Measurements from ENCODE around the gene ATAD1. TPM values are rescaled to one million over a fixed set of nuclear protein-coding genes. Genes with fewer than 3 reads are reported as not detected.
"Not testable (repeated sequence)": the region's sequence is repeated elsewhere in the genome, so short reads cannot be mapped to it uniquely, and the experiment has no call there.

ATAD1 gene
- polyA plus RNA-seq, 3 donors, result 65.8 to 68.8 (median 66.1) TPM

DNA sequence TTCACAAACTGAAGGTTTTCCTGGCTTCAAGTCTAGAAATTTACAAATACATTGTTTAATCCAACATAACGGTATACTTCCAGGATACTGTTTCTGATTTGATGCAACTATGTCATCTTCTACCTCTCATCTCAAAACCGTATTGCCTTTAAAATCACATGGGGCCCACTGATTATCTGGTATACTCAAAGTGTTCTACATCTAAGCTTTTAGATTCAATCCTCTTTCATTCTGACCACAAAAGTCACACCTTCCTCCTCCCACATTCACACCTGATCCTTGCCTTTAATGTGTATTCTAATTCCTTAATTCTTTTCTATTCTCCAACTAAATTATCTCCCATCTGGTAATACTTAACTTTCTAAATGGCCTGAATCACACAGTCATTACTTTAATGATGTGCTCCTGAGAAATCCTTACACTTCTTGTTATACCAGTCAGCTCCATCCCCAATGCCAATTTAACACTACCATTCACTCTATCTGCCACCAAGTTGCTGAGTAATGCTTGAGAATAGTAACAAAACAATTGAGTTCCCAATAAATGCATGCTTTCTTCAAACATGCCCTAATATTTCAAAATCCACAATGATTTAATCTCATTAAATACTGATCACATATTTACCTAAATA lies 13.0 kb downstream of the ATAD1 start:
- no peak for DNase-seq (ENCODE audit: low read depth in 3 of 3, low spot score in 2 of 3)

DNA sequence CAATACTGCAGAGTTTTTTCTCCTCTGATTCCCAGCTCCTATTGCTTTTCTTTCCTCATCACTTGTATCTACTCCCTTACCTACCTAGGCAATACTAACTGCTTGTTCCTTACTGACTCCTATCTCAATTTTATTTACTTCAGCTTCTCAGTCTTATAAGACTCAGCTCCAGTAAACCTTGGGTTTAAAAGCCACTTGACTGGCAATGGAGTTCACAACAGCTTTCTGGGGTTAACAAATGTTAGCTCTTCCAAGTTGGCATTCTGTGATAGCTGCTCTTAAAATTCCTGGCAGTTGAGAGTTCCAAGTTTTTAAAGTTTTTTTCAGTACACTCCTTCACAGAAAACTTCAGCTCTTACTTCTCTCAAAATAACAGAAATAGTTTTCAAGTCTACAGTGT lies 14.2 kb downstream of the ATAD1 start:
- DNase-seq (ENCODE audit: low read depth in 3 of 3, low spot score in 2 of 3), result no peak

- DNase-seq (ENCODE audit: low read depth in 3 of 3, low spot score in 2 of 3), result no peak
Observed at GRCh38 chr10:87803328-87803727, 14.7 kb downstream of the ATAD1 start.

GRCh38 chr10:87801813-87802435 lies 16.1 kb downstream of the ATAD1 start:
- DNase-seq (ENCODE audit: low read depth in 3 of 3, low spot score in 2 of 3), result not testable (repeated sequence)

DNA sequence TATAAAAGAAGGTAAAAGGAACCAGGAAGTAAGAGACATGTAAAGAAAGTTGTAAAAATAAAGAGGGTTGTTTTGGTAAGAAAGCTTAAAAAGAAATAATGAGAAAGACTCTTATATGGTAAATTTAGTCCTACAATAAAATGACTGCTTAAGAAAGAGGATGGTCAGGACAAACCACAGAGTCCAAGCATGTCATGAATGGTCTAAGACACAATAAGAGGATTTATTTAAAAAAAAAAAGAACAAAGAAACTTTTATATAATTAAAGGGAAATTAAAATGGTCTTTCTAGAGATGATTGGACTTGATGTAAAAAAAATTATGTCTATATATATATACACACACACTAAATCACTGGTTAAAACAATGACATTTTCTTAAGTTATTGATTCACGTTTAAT lies 18.2 kb downstream of the ATAD1 start:
- DNase-seq (ENCODE audit: low read depth in 3 of 3, low spot score in 2 of 3), result no peak

DNA sequence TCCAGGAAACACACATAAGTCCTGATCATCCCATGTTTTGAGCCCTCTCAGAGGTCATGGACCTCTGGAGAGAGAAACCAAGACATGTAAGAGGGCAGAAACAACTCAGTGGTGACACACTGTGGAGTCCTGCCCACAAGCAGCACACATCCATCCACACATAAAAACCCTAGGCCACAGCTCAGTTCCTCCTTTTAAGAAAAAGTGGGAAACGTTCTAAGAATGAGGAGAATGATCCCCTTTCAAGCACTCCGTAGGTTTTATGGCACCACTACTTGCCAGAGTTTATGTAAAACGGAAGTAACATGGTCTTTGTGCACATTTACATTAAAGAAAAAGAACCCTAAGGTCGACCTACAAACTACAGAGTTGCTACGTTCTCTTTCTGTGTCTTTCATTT lies 19.9 kb downstream of the ATAD1 start:
- DNase-seq (ENCODE audit: low read depth in 3 of 3, low spot score in 2 of 3), result no peak

DNA sequence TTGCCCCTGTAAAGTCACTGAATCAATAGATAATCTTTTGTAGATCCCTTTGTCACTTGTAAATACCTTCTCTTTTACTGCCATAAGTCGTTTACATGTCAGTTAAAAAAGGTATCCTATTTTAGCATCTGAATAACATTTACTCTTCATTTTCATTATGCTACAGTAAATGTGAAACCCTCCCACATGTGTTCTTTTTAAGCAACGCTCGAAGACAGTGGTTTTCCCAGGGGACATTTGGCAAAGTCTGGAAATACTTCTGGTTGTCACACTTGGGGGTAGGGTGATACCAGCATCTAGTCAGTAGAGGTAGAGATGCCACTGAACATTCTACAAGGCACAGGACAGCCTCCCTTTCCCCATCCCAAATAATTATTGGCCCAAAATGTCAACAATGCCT lies 23.7 kb downstream of the ATAD1 start:
- no peak for DNase-seq (ENCODE audit: low read depth in 3 of 3, low spot score in 2 of 3)

- DNase-seq (ENCODE audit: low read depth in 3 of 3, low spot score in 2 of 3), result no peak
Observed at GRCh38 chr10:87790185-87790584, 27.8 kb downstream of the ATAD1 start.

DNA sequence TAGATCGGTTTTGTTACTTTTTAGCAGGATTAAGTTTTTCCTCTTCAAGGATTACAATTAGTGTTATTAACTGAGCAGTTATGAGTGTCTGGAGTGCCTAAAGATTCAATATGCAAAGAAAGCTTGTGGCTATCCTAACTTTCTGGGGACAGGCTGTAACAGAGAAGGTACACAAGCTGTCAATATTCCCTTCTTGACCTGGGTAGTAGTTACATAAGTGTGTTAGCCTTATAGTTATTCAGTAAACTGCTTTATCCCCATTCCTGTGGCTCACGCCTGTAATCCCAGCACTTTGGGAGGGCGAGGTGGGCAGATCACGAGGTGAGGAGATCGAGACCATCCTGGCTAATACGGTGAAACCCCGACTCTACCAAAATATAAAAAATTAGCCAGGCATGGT lies 31.6 kb downstream of the ATAD1 start:
- no peak for DNase-seq (ENCODE audit: low read depth in 3 of 3, low spot score in 2 of 3)

DNA sequence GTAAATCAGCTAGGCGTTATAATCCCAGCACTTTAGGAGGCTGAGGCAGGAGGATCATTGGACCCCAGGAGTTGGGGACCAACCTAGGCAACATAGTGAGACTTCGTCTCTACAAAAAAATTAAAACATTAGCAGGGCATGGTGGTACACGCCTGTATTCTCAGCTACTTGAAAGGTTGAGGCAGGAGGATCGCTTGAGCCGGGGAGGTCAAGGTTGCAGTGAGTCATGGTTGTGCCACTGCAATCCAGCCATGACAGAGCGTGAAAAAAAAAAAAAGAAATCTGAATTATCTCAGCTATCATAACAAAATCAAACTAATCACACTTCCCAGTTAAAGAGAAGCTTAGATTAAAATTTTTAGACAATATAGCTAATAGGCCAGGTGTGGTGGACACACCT lies 35.3 kb downstream of the ATAD1 start:
- DNase-seq (ENCODE audit: low read depth in 3 of 3, low spot score in 2 of 3), result no peak

DNA sequence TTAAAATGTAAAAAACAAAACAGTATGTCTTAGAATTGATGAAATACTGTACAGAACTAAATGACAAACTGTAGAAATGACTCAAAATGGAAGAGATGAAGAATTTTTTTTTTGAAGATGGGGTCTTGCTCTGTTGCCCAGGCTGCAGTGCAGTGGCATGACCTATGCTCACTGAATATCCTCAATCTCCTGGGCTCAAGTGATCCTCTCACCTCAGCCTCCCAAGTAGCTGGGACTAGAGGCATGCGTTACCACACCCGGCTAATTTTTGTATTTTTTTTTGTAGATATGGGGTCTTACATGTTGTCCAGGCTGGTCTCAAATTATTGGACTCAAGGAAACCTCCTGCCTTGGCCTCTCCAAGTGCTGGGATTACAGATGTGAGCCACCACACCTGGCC lies 36.5 kb downstream of the ATAD1 start:
- no peak for DNase-seq (ENCODE audit: low read depth in 3 of 3, low spot score in 2 of 3)

DNA sequence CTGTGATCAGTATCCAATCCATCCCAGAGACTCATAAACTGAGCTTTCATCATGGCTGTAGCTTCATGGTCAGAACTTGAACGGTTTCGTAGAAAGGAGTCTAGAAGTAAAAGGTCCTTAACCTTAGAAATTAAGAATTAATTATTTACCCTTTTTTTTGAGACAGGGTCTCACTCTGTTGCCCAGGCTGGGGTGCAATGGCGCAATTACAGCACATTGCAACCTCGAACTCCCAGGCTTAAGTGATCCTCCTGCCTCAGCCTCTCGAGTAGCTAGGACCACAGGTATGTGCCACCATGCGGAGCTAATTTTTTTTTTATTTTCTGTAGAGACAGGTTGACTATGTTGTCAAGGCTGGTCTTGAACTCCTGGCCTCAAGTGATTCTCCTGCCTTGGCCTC lies 41.7 kb downstream of the ATAD1 start:
- no peak for DNase-seq (ENCODE audit: low read depth in 3 of 3, low spot score in 2 of 3)

GRCh38 chr10:87775766-87776165 lies 42.3 kb downstream of the ATAD1 start:
- no peak for DNase-seq (ENCODE audit: low read depth in 3 of 3, low spot score in 2 of 3)

DNA sequence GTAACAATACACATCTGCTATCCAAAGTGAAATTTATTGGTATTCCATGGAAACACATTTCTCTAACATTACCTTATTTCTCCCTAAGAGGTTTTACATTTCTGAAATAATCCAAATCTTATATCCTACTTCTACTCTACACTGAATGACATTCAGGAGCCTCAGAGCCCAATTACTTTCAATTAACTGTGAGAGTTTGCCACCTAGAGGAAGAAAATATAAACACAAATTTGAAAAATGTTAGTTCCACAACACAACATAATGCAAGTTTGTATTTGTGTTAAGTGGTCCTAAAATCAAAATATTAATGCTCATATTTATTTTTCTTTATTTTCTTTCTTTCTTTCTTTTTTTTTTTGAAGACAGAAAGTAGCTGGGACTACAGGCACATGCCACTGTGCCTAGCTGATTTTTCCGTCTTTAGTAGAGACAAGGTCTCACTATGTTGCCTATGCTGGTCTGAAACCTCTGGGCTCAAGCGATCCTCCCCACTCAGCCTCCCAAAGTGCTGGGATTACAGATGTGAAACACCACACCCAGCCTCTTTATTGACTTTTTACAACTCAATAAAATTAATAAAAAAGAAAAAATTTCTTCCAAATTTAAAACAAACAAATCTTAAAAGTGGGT lies 46.0 kb downstream of the ATAD1 start:
- no peak for DNase-seq (ENCODE audit: low read depth in 3 of 3, low spot score in 2 of 3)

DNA sequence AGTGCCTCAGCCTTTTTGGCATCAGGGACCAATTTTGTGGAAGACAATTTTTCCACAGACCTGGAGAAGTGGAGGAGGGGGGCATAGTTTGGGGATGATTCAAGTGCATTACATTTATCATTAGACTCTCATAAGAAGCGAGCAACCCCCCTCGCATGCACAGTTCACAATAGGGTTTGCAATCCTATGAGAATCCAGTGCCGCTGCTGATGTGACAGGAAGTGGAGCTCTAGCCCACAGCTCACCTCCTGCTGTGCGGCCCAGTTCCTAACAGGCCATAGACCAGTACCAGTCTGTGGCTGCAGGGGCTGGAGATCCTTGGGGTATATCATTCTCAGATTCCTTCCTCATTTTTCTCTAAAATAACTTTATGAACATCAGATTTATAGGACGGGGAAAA lies 50.8 kb downstream of the ATAD1 start:
- no peak for DNase-seq (ENCODE audit: low read depth in 3 of 3, low spot score in 2 of 3)

DNA sequence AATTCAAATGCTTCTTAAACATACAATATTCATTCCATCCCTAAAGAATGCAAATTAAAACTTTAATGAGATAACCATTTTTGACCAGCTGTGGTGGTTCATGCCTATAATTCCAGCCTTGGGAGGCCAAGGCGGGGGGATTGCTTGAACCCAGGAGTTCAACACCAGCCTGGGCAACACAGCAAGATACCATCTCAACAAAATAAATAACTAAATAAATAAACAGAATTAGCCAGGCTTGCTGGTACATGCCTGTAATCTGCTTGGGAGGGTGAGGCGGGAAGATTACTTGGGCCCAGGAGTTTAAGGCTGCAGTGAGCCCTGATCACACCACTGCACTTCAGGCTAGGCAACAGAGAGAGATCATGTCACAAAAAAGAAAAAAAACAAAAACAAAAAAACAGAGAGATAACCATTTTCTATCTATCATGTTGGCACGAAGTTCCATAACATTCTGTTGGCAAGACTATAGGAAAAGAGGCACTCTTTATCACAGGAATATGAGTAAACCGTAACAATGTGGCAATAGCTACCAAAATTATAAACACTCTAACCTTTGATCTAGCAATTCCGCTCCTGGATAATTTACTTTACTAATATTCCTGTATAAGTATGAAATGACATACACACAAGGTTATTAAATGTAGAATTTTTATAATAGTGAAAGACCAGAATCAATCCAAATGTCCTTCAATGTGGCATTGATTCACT lies 52.2 kb downstream of the ATAD1 start:
- DNase-seq (ENCODE audit: low read depth in 3 of 3, low spot score in 2 of 3), result no peak

DNA sequence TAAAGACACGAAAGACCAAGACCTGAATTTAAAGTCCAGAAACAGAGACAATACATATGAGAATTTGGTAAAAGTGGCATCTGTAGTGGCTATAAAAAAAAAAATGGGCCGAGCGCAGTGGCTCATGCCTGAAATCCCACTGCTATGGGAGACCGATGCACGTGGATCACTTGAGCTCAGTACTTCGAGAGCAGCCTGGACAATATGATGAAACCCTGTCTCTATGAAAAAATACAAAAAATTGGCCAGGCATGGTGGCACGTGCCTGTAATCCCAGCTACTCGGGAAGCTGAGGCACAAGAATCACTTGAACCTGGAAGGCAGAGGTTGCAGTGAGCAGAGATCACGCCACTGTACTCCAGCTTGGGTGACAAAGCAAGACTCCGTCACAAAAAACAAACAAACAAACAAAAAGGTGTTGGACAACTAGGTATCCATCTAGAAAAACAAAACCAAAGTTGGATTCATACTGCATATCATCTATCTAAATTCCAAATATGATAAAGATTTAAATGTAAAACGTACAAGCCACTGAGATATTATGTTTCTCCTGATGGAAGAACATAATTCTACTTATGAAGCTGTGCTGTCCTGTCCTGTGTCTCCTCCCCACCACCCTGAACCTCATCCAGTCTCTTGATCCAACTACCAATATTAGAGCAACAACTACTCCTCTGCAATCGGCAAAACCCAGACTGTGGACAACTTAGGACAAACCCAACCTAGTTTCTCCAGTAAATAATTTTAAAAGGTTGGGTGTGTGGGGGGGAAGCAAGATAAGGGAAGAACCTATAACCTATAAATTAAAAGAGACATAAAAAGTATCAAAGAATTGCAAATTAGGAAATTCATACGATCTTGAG lies 53.7 kb downstream of the ATAD1 start:
- no peak for DNase-seq (ENCODE audit: low read depth in 3 of 3, low spot score in 2 of 3)

DNA sequence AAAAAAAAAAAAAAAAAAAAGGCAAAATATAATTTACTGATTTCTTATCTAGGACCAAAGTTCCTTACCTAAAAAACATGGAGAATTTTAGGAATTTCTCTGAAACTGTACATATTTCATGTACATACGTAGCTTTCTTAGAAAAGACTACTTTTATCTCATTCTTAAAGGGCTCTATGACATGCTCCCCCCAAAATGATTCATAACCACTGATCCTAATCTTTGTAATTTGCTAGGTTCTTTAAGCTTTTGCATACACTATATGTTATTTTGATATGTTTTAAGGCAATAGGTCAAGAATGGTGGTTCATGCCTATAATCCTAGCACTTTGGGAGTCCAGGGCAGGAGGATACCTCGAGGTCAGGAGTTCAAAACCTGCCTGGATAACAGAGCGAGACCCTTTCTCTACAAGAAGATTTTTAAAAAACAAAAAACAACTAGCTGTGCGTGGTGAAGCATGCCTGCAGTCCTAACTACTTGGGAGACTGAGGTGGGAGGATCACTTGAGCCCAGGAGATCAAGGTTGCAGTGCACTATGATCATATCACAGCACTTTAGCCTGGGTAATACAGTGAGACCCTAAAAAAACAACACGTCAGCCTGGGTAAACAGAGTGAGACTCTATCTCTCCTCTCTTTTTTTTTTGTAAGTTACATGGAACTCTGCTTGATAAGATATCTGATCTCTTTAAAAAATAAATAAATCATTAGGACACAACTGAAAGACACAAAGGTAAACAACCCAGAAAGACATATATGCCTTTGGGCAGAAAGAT lies 54.8 kb downstream of the ATAD1 start:
- DNase-seq (ENCODE audit: low read depth in 3 of 3, low spot score in 2 of 3), result no peak

DNA sequence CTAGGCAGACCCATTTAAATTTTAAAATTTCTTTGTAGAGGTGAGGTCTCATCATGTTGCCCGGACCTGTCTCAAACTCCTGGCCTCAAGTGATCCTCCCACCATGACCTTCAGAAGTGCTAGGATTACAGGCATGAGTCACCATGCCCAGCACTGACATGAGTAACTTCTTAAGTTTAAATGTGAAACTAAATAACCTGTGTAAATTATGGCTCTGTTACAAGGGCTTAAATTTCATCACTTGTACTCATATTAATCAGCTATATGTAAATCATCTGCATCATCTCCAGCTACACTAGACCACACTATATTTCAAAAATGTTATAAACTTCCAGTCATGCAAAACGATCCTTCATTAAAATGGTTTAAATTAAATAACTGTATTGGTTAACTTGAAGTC lies 56.1 kb downstream of the ATAD1 start:
- DNase-seq (ENCODE audit: low read depth in 3 of 3, low spot score in 2 of 3), result no peak

- DNase-seq (ENCODE audit: low read depth in 3 of 3, low spot score in 2 of 3), result no peak
Observed at GRCh38 chr10:87761153-87761552, 56.9 kb downstream of the ATAD1 start.
